HepG2 (cell line): Measurements from ENCODE around the gene HSPA1L. TPM values are rescaled to one million over a fixed set of nuclear protein-coding genes. Genes with fewer than 3 reads are reported as not detected.

Experiments
- JDP2 ChIP-seq: sonication (generic); formaldehyde crosslinking; IDR thresholded peaks from 2 replicates; pipeline ENCODE4 v1.8.1; 2022; ENCODE audit warnings: missing genetic modification reagents, borderline replicate concordance
- KDM1A ChIP-seq: IDR thresholded peaks from 2 replicates; pipeline ENCODE4 v1.6.1; 2016; ENCODE audit warnings: missing compliant biosample characterization
- NR3C1 ChIP-seq: sonication (generic); formaldehyde crosslinking; IDR thresholded peaks from 2 replicates; pipeline ENCODE4 v1.4.0; 2020; ENCODE audit warnings: missing genetic modification reagents
- PPARG ChIP-seq: conservative IDR thresholded peaks from 2 replicates; pipeline ENCODE4 v1.6.1; 2016; ENCODE audit warnings: missing biosample characterization, missing genetic modification reagents
- REXO4 ChIP-seq: sonication (generic); formaldehyde crosslinking; IDR thresholded peaks from 2 replicates; pipeline ENCODE4 v1.8.0; 2022; ENCODE audit warnings: missing genetic modification reagents, mild to moderate bottlenecking, borderline replicate concordance
- SKI ChIP-seq: fragments of 450-650 bp; IDR thresholded peaks from one replicate; pipeline ENCODE4 v1.6.1; 2018; ENCODE audit warnings: mild to moderate bottlenecking; ENCODE audit not compliant: partially characterized antibody
- SMARCE1 ChIP-seq: fragments of 450-650 bp; IDR thresholded peaks from 2 replicates; pipeline ENCODE4 v1.6.1; 2017; ENCODE audit warnings: borderline replicate concordance
- SYNCRIP ChIP-seq: fragments of 200-400 bp; formaldehyde crosslinking; IDR thresholded peaks from 2 replicates; pipeline ENCODE4 v1.6.1; 2018; ENCODE audit warnings: mild to moderate bottlenecking, low read depth, low read length; ENCODE audit not compliant: insufficient read depth
- ZNF329 ChIP-seq: sonication (generic); formaldehyde crosslinking; IDR thresholded peaks from 2 replicates; pipeline ENCODE4 v1.9.0; 2021; ENCODE audit warnings: low read depth, mild to moderate bottlenecking, missing genetic modification reagents
- ZNF451 ChIP-seq: sonication (generic); formaldehyde crosslinking; IDR thresholded peaks from 2 replicates; pipeline ENCODE4 v1.5.0; 2020; ENCODE audit warnings: mild to moderate bottlenecking, missing genetic modification reagents
- ZNF546 ChIP-seq: sonication (generic); formaldehyde crosslinking; conservative IDR thresholded peaks from 2 replicates; pipeline ENCODE4 v1.8.1; 2023; ENCODE audit warnings: mild to moderate bottlenecking, missing genetic modification reagents
- ZNF737 ChIP-seq: sonication (generic); formaldehyde crosslinking; IDR thresholded peaks from 2 replicates; pipeline ENCODE4 v1.5.0; 2020; ENCODE audit warnings: missing genetic modification reagents, mild to moderate bottlenecking, borderline replicate concordance
- ZNF772 ChIP-seq: sonication (generic); formaldehyde crosslinking; IDR thresholded peaks from 2 replicates; pipeline ENCODE4 v1.5.0; 2020; ENCODE audit warnings: mild to moderate bottlenecking, missing genetic modification reagents
- ZNF83 ChIP-seq: sonication (generic); formaldehyde crosslinking; IDR thresholded peaks from 2 replicates; pipeline ENCODE4 v1.4.0; 2020; ENCODE audit warnings: missing genetic modification reagents, mild to moderate bottlenecking, borderline replicate concordance
- polyA plus RNA-seq, 8 experiments: library from polyadenylated mRNA; depleted of rRNA in 3 of 8; stranded (reverse) in 7 of 8; unstranded in 1 of 8; fragments of >200 nt; fragmentation: Illumina TruSeq in 4 of 8; extraction: Trizol in 4 of 8; gene quantifications; 2 replicates each; pipeline versions ENCODE4 v1.2.1 to v1.2.3, GENCODE V29; 2011 to 2016; ENCODE audit warnings: low read depth in 4 of 8, missing spikeins in 1 of 8, mixed read lengths in 1 of 8; ENCODE audit not compliant: insufficient read depth in 1 of 8
- total RNA-seq, 5 experiments: library from RNA; depleted of rRNA; stranded (reverse); fragments of >200 nt; fragmentation: Illumina TruSeq; extraction: Trizol; gene quantifications; 2 replicates each; pipeline ENCODE4 v1.2.3, GENCODE V29; 2016; ENCODE audit warnings: low read depth in 1 of 5
- TF ChIP-seq, protein P1 (sequence below): sonication (generic); formaldehyde crosslinking; IDR thresholded peaks from 2 replicates; pipeline ENCODE4 v1.4.0; 2020; ENCODE audit warnings: missing genetic modification reagents
- TF ChIP-seq, protein P2 (sequence below): sonication (generic); formaldehyde crosslinking; IDR thresholded peaks from 2 replicates; pipeline ENCODE4 v1.5.1; 2020; ENCODE audit warnings: missing genetic modification reagents, mild to moderate bottlenecking, borderline replicate concordance
- TF ChIP-seq, protein P3 (sequence below): sonication (generic); formaldehyde crosslinking; IDR thresholded peaks from 2 replicates; pipeline ENCODE4 v1.8.1; 2022; ENCODE audit warnings: low read depth, mild to moderate bottlenecking, missing genetic modification reagents
- TF ChIP-seq, protein P4 (sequence below): sonication (generic); formaldehyde crosslinking; IDR thresholded peaks from 2 replicates; pipeline ENCODE4 v1.4.0; 2020; ENCODE audit warnings: mild to moderate bottlenecking, low read depth, missing genetic modification reagents

The HSPA1L gene
- total and polyA plus RNA-seq, 2 of the 13 experiments (the other 11 are each of a cell fraction or from before 2014, with no cell fraction given), result 0.55 to 1.0 TPM

DNA sequence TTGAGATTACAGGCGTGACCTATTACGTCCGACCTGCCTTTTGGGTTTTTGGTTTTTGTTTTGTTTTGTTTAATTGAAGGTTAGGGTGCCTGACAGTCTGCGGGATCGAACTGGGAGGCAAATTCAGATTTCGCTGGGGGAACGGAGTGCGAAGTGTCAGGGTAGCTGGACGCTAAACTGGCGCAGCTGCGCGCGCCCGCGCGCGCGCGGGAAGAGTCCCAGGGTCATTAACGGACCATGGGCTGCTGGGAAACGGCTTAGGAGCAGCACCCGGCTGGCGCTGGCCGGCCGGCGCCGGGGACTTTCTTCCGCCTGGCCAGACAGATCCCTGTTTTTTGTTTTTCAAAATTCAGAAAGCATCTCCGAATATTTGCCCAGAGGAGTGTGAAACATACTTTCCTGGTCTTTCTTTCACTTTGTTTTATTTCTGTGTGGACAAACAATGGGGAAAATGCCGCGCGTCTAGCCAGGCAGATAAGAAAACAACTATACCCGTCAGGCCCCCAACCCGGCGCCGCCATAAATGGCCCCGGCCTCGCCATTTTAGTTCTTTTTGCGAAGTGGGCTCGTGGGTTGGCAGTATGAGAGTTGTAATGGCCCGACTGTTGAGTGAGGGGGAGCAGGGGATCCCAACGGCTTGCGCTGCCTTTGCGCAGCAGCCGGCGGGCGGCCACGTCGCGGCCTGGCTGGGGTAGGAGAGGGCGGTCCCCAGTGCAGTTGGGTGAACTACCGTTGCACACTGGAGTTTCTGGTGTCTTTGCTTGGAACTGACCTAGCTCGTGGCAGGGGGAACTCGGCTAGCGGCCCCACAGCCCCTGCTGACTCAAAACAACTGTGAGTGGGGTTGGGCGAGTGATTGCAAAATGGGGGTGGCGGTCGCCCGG is 19.5 kb upstream of the HSPA1L start (continued):
- TF ChIP-seq, protein P1, sequence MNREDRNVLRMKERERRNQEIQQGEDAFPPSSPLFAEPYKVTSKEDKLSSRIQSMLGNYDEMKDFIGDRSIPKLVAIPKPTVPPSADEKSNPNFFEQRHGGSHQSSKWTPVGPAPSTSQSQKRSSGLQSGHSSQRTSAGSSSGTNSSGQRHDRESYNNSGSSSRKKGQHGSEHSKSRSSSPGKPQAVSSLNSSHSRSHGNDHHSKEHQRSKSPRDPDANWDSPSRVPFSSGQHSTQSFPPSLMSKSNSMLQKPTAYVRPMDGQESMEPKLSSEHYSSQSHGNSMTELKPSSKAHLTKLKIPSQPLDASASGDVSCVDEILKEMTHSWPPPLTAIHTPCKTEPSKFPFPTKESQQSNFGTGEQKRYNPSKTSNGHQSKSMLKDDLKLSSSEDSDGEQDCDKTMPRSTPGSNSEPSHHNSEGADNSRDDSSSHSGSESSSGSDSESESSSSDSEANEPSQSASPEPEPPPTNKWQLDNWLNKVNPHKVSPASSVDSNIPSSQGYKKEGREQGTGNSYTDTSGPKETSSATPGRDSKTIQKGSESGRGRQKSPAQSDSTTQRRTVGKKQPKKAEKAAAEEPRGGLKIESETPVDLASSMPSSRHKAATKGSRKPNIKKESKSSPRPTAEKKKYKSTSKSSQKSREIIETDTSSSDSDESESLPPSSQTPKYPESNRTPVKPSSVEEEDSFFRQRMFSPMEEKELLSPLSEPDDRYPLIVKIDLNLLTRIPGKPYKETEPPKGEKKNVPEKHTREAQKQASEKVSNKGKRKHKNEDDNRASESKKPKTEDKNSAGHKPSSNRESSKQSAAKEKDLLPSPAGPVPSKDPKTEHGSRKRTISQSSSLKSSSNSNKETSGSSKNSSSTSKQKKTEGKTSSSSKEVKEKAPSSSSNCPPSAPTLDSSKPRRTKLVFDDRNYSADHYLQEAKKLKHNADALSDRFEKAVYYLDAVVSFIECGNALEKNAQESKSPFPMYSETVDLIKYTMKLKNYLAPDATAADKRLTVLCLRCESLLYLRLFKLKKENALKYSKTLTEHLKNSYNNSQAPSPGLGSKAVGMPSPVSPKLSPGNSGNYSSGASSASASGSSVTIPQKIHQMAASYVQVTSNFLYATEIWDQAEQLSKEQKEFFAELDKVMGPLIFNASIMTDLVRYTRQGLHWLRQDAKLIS (CRISPR knock-in tag), result peak; percentile 95
- TF ChIP-seq ZNF772 (CRISPR knock-in tag) (peak; percentile 73; the same call in 1 of the 2 replicates), REXO4 (no peak; the same call in 1 of the 2 replicates), ZNF546 (CRISPR knock-in tag) (no peak; the same call in 1 of the 2 replicates), ZNF83 (CRISPR knock-in tag) (no peak), JDP2 (no peak), SMARCE1 (no peak), ZNF451 (CRISPR knock-in tag) (peak; percentile 34; the same call in 1 of the 2 replicates), ZNF737 (CRISPR knock-in tag) (no peak), NR3C1 (no peak), SKI (peak; percentile 75), KDM1A (no peak), ZNF329 (CRISPR knock-in tag) (peak; percentile 75; the same call in 1 of the 2 replicates), SYNCRIP (no peak), PPARG (CRISPR knock-in tag) (no peak; the same call in none of the 2 replicates)
- TF ChIP-seq, protein P2, sequence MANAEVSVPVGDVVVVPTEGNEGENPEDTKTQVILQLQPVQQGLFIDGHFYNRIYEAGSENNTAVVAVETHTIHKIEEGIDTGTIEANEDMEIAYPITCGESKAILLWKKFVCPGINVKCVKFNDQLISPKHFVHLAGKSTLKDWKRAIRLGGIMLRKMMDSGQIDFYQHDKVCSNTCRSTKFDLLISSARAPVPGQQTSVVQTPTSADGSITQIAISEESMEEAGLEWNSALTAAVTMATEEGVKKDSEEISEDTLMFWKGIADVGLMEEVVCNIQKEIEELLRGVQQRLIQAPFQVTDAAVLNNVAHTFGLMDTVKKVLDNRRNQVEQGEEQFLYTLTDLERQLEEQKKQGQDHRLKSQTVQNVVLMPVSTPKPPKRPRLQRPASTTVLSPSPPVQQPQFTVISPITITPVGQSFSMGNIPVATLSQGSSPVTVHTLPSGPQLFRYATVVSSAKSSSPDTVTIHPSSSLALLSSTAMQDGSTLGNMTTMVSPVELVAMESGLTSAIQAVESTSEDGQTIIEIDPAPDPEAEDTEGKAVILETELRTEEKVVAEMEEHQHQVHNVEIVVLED (CRISPR knock-in tag), result peak; percentile 70
- TF ChIP-seq, protein P3, sequence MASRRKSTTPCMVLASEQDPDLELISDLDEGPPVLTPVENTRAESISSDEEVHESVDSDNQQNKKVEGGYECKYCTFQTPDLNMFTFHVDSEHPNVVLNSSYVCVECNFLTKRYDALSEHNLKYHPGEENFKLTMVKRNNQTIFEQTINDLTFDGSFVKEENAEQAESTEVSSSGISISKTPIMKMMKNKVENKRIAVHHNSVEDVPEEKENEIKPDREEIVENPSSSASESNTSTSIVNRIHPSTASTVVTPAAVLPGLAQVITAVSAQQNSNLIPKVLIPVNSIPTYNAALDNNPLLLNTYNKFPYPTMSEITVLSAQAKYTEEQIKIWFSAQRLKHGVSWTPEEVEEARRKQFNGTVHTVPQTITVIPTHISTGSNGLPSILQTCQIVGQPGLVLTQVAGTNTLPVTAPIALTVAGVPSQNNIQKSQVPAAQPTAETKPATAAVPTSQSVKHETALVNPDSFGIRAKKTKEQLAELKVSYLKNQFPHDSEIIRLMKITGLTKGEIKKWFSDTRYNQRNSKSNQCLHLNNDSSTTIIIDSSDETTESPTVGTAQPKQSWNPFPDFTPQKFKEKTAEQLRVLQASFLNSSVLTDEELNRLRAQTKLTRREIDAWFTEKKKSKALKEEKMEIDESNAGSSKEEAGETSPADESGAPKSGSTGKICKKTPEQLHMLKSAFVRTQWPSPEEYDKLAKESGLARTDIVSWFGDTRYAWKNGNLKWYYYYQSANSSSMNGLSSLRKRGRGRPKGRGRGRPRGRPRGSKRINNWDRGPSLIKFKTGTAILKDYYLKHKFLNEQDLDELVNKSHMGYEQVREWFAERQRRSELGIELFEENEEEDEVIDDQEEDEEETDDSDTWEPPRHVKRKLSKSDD, result peak; percentile 77
- TF ChIP-seq, protein P4, sequence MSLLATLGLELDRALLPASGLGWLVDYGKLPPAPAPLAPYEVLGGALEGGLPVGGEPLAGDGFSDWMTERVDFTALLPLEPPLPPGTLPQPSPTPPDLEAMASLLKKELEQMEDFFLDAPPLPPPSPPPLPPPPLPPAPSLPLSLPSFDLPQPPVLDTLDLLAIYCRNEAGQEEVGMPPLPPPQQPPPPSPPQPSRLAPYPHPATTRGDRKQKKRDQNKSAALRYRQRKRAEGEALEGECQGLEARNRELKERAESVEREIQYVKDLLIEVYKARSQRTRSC (CRISPR knock-in tag), result peak; percentile 9; the same call in 1 of the 2 replicates
